ENCODE measurements around the gene RAB11FIP5. TPM values are rescaled to one million over a fixed set of nuclear protein-coding genes. Genes with fewer than 3 reads are reported as not detected.

Gene RAB11FIP5
- total and polyA plus RNA-seq, 7 experiments from 2014 or later: 5.6 to 13.2 (median 11.2) TPM

DNA sequence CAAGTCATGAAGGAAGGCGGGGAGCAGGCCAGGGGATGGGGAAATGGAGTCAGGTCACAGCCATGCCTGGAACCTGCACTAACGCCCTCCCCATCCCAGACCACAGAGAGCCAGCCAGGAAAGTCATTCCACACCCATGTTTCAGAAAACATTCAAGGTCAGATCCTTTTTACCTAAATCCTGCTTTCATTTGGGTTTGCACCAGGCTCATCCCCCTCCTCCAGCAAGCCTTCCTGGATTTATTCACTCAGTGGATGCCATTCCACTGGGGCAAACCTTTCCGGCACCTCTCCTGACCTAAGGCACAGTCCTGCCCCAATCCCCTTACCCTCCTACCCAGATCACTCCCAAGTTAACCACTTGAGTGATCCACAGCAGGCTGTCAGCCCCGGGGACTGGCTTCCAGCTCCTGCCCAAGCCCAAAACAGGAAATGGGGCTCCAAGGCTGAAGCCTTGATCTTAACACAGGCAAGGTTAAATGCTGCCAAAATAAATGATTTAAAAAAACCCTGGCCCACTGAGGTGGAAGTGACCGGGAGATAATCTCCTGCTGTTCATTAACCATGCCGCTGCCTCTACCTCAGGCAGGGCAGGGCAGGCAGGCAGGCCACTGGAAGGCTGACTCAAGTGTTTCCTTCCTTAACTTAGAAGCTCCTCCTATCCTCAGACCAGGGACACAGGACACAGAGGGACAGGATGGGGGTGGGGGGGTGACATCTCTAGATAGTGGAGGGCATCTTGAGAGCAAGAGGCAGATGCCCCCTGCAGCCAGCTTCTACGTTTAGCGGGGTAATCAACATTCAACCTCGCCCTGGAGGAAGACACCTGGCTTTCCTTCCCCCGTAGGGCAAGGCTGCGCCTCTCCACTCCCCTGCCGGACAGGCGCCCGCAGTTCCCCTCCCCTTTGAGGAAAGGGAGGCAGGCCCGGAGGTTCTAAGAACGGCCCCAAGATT, 1.4 kb downstream of the RAB11FIP5 start:
- H3K4me1 Mint-ChIP-seq: peaks cover 14 to 38% (median 30%) of the 10 kb centered on the region in 7 donors
- peak overlapping the region; percentile 61 for H3K27ac ChIP-seq (ENCODE audit: low read depth, low read length)
- CTCF ChIA-PET: interaction anchor here (1.2 to 1.5 kb wide), 3 partner anchors 26 to 101 kb away, joined by 3 to 5 read pairs (median 3); no protein-coding TSS in a partner anchor
- ATAC-seq (no peak), DNase-seq (peak in 6 of 9 donors; percentile 3 to 31 (median 8))
- POLR2A ChIA-PET: interaction anchor here (0.5 to 2.2 kb wide), 5 partner anchors 40 to 1893 kb away, joined by 3 to 7 read pairs (median 4); partner anchors contain the start of genes SFXN5 and SMYD5
- H3K36me3 ChIP-seq (ENCODE audit: control insufficient read depth in 2 of 3, insufficient read depth in 3 of 3, low read length in 3 of 3): no peaks in the 10 kb centered on the region
- peaks cover 0 to 10% (median 0%) of the 10 kb centered on the region in 5 donors for H3K27me3 Mint-ChIP-seq
- peak overlapping the region; percentile 80 to 92 (median 88) for H3K4me3 Mint-ChIP-seq
- peaks cover 0 to 1% (median 0%) of the 10 kb centered on the region in 5 donors for H3K36me3 Mint-ChIP-seq
- no peaks in the 10 kb centered on the region for H3K9me3 Mint-ChIP-seq
- H3K4me3 ChIP-seq (ENCODE audit: low read length): peak overlapping the region; percentile 68
- no peaks in the 10 kb centered on the region for H3K27me3 ChIP-seq (ENCODE audit: control insufficient read depth in 2 of 2, insufficient read depth in 2 of 2, low read length in 2 of 2)
- peak overlapping the region; percentile 41 to 81 (median 76) for H3K27ac Mint-ChIP-seq
- intact Hi-C loops (cut with micrococcal nuclease): loop anchor here (1.0 to 5.0 kb wide), 5 partner anchors 40 to 276 kb away; partner anchors contain the start of genes ALMS1 (in 2 of the 2), CCT7 (in 1 of the 2), EGR4 (in 1 of the 2) and SFXN5 (in 1 of the 2)
- peaks cover 4 to 13% of the 10 kb centered on the region in 2 donors for H3K4me1 ChIP-seq (ENCODE audit: control insufficient read depth in 2 of 2, insufficient read depth in 2 of 2, low read length in 2 of 2)
- H3K9me3 ChIP-seq (ENCODE audit: control insufficient read depth in 2 of 3, low read length in 3 of 3): no peaks in the 10 kb centered on the region

DNA sequence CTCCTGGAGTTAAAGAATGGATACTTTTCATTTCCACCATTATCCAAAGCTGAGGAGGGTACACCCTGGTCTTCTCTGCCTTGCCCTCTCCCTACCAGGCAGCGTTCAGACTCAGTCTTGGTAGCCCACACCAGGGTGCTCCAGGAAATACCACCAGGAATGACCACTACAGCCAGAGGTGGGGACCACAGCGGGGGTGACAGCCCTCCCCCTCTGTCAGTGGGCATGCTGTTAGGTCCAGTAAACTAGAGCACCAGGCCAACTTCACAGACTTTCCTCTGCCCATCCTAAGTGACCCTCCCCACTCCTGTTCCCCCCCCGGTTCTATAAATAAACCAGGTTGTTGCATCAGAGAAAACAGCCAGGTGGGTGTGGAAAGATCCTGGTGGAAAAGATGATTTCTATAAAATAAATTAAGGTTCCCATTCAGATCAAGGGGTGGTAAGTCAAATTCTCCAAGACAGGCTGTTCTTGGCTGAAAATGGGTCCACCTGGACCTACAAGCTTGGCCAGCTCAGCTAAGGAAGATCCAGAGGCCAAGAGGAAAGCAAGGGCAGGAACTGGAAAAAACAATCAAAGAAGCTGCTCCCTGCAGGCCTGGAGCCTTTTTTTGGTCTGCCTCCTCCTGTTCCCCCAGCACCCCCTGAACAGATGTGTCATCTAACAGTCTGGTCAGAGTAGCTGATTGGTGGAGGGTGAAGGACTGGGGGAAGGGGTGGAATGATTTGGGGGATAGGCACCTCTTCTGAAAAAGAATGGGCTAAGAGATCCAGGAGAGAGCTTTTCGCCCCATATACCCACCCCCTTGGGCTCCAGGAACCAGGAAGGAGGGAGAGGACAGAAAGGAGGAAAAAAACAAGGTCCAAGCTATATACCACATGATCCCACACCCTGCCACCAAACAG, 2.3 kb downstream of the RAB11FIP5 start:
- ChIA-PET CTCF (interaction anchor here (1.2 to 1.5 kb wide), 2 partner anchors 67 to 102 kb away, joined by 3 read pairs; no protein-coding TSS in a partner anchor), POLR2A (interaction anchor here (0.5 to 0.9 kb wide), 2 partner anchors 65 to 1893 kb away, joined by 3 read pairs; no protein-coding TSS in a partner anchor)
- ATAC-seq (no peak), DNase-seq (no peak)
- no peaks in the 10 kb centered on the region for H3K27me3 ChIP-seq (ENCODE audit: control insufficient read depth in 2 of 2, insufficient read depth in 2 of 2, low read length in 2 of 2)
- no peaks in the 10 kb centered on the region for H3K9me3 Mint-ChIP-seq
- H3K36me3 ChIP-seq (ENCODE audit: control insufficient read depth in 2 of 3, insufficient read depth in 3 of 3, low read length in 3 of 3): peaks cover 0 to 2% (median 0%) of the 10 kb centered on the region in 3 experiments
- H3K4me1 ChIP-seq (ENCODE audit: control insufficient read depth in 2 of 2, insufficient read depth in 2 of 2, low read length in 2 of 2): peaks cover 4 to 13% of the 10 kb centered on the region in 2 donors
- intact Hi-C loops (cut with micrococcal nuclease): loop anchor here (5.0 kb wide), 2 partner anchors 182 to 277 kb away; partner anchors contain the start of genes ALMS1 (in 2 of the 2) and EGR4 (in 1 of the 2)
- H3K4me3 Mint-ChIP-seq: peak overlapping the region; percentile 44 to 92 (median 85)
- no peaks in the 10 kb centered on the region for H3K9me3 ChIP-seq (ENCODE audit: control insufficient read depth in 2 of 3, low read length in 3 of 3)
- peak overlapping the region in 4 of 9 donors; percentile 51 to 80 (median 78) for H3K27ac Mint-ChIP-seq
- peaks cover 0 to 7% (median 0%) of the 10 kb centered on the region in 5 donors for H3K27me3 Mint-ChIP-seq
- H3K4me3 ChIP-seq (ENCODE audit: low read length): no peak overlapping the region
- no peak overlapping the region for H3K27ac ChIP-seq (ENCODE audit: low read depth, low read length)
- peaks cover 0 to 3% (median 0%) of the 10 kb centered on the region in 5 donors for H3K36me3 Mint-ChIP-seq
- H3K4me1 Mint-ChIP-seq: peaks cover 16 to 38% (median 30%) of the 10 kb centered on the region in 7 donors

DNA sequence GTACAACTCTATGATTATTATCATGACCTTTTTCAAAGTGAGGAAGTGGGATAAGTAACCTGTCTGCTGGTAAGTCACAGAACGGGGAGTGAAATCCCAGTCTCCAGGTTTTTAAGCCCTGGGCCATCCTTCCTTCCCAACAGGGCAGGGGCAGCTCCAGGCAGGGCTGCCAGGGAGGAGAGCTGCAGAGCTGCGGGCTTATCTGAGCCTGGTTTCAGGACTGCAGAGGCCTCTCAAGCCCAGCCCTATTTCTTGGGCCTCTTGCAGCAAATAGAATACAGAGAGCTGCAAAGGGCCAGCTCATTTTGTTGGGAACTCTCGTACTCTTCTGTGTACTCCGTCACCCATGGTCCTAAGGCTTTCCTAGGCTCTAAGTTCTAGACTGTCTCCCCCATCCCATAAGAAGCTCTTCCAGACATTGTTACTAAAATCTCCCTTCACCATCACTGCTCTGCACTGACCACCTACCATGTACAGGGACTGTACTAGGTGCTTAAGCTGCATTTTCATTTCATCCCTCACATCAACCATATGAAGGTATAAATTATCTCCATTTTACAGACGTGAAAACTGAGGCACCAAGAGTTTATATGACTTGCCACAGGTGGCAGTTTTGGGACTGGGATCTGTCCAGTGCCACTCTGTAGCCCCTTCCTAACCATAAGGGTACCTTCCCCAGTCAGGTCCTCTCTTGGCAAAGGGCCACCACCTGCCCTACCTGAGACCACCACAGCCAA, 3.1 kb downstream of the RAB11FIP5 start:
- intact Hi-C loops (cut with micrococcal nuclease): loop anchor here (5.0 kb wide), 2 partner anchors 183 to 278 kb away; partner anchors contain the start of genes ALMS1 (in 2 of the 2) and EGR4 (in 1 of the 2)

DNA sequence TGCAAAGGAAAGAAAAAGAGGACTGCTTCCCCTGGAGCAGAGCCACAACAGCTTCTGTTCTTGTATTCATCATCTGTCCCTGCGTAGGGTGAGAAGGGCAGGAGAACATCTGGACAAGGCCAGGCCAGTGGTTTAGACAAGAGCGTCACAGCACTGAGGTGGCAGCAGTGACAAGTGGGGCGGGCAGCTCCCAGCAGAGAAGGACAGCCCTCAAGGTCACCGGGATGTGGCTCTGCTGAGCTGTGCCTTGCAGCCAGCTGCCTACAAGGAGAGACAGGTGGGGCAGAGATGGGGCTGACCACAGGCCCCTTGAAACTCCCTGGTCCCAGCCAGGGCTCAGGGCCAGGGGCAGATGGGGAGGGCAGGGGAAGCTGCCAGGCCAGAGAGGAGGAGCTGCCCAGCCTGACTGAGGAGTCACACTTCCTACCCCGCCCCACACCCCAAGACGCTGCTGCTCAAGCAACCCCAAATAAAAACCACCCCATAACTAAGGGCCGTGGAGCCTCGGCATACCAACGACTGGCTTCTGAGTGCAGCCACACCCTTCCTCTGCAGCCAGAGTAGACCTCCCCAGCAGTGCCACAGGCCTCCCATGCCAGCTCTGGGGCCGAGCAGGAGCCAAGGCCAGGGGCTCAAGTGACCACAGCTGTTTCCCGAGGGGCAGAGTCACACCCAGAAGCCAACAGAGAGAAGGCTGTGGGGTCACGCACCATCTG, 5.4 kb downstream of the RAB11FIP5 start:
- Histone ChIP-seq H3K4me3 (ENCODE audit: low read length) (no peak overlapping the region), H3K4me1 (ENCODE audit: control insufficient read depth in 2 of 2, insufficient read depth in 2 of 2, low read length in 2 of 2) (peaks cover 4 to 13% of the 10 kb centered on the region in 2 donors), H3K27ac (ENCODE audit: low read depth, low read length) (no peak overlapping the region), H3K27me3 (ENCODE audit: control insufficient read depth in 2 of 2, insufficient read depth in 2 of 2, low read length in 2 of 2) (no peaks in the 10 kb centered on the region), H3K9me3 (ENCODE audit: control insufficient read depth in 2 of 3, low read length in 3 of 3) (no peaks in the 10 kb centered on the region), H3K36me3 (ENCODE audit: control insufficient read depth in 2 of 3, insufficient read depth in 3 of 3, low read length in 3 of 3) (peaks cover 0 to 4% (median 0%) of the 10 kb centered on the region in 3 experiments)
- Mint-ChIP-seq H3K27me3 (peaks cover 0 to 3% (median 0%) of the 10 kb centered on the region in 5 donors), H3K9me3 (no peaks in the 10 kb centered on the region), H3K4me1 (peaks cover 22 to 50% (median 30%) of the 10 kb centered on the region in 7 donors), H3K27ac (peak overlapping the region in 1 of 9 donors; percentile 44), H3K4me3 (peak overlapping the region in 1 of 10 donors; percentile 12), H3K36me3 (peaks cover 0 to 7% (median 0%) of the 10 kb centered on the region in 5 donors)
- DNase-seq: no peak
- intact Hi-C loops (cut with micrococcal nuclease): no loop called here
- CTCF ChIA-PET: interaction anchor here (1.4 to 2.1 kb wide), 3 partner anchors 22 to 70 kb away, joined by 4 to 7 read pairs (median 7); no protein-coding TSS in a partner anchor
- POLR2A ChIA-PET: no interaction called here
- ATAC-seq: peak; percentile 57

More for the DNA sequence above, 3.1 kb downstream of the RAB11FIP5 start:
- CTCF ChIA-PET: interaction anchor here (1.3 kb wide), 1 partner anchor 67 kb away, joined by 3 read pairs; no protein-coding TSS in a partner anchor
- ATAC-seq: no peak
- Histone ChIP-seq H3K9me3 (ENCODE audit: control insufficient read depth in 2 of 3, low read length in 3 of 3) (no peaks in the 10 kb centered on the region), H3K4me1 (ENCODE audit: control insufficient read depth in 2 of 2, insufficient read depth in 2 of 2, low read length in 2 of 2) (peaks cover 4 to 13% of the 10 kb centered on the region in 2 donors), H3K36me3 (ENCODE audit: control insufficient read depth in 2 of 3, insufficient read depth in 3 of 3, low read length in 3 of 3) (peaks cover 0 to 4% (median 0%) of the 10 kb centered on the region in 3 experiments), H3K27me3 (ENCODE audit: control insufficient read depth in 2 of 2, insufficient read depth in 2 of 2, low read length in 2 of 2) (no peaks in the 10 kb centered on the region), H3K27ac (ENCODE audit: low read depth, low read length) (no peak overlapping the region), H3K4me3 (ENCODE audit: low read length) (no peak overlapping the region)
- Mint-ChIP-seq H3K36me3 (peaks cover 0 to 3% (median 0%) of the 10 kb centered on the region in 5 donors), H3K4me3 (peak overlapping the region in 2 of 10 donors; percentile 21 to 56), H3K9me3 (no peaks in the 10 kb centered on the region), H3K27me3 (peaks cover 0 to 7% (median 0%) of the 10 kb centered on the region in 5 donors), H3K4me1 (peaks cover 17 to 41% (median 30%) of the 10 kb centered on the region in 7 donors), H3K27ac (no peak overlapping the region)
- DNase-seq: no peak
- POLR2A ChIA-PET: no interaction called here

DNA sequence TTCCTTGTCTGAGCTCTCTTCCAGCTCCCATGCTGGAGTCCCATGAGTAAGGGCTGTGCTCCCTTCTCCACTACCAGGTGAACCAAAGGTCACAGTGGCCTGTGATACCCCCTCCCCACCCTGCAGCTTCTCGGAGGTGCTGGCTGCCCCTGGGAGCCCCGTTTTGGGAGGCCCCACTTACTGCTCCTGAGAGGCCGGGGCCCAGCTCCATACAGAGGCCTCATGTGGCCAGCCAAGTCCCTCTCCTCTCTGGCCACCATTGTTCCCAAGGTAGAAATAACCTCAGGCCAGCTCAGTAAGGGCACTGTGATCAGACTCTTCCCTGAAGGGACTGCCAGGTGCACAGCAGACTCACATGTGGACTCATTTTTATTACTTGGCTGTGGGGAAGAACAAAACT, 6.0 kb downstream of the RAB11FIP5 start:
- peaks cover 0 to 10% of the 10 kb centered on the region in 2 donors for H3K4me1 ChIP-seq (ENCODE audit: control insufficient read depth in 2 of 2, insufficient read depth in 2 of 2, low read length in 2 of 2)
- no peak overlapping the region for H3K27ac ChIP-seq (ENCODE audit: low read depth, low read length)
- H3K4me3 ChIP-seq (ENCODE audit: low read length): no peak overlapping the region
- H3K36me3 ChIP-seq (ENCODE audit: control insufficient read depth in 2 of 3, insufficient read depth in 3 of 3, low read length in 3 of 3): peaks cover 0 to 4% (median 0%) of the 10 kb centered on the region in 3 experiments
- intact Hi-C loops (cut with micrococcal nuclease): no loop called here
- H3K27me3 Mint-ChIP-seq: peaks cover 0 to 3% (median 0%) of the 10 kb centered on the region in 5 donors
- peaks cover 0 to 7% (median 0%) of the 10 kb centered on the region in 5 donors for H3K36me3 Mint-ChIP-seq
- H3K4me1 Mint-ChIP-seq: peaks cover 19 to 51% (median 26%) of the 10 kb centered on the region in 7 donors
- no peaks in the 10 kb centered on the region for H3K9me3 ChIP-seq (ENCODE audit: control insufficient read depth in 2 of 3, low read length in 3 of 3)
- H3K27ac Mint-ChIP-seq: no peak overlapping the region
- no peak for DNase-seq
- ChIA-PET CTCF (interaction anchor here (1.4 to 2.1 kb wide), 2 partner anchors 22 to 70 kb away, joined by 7 read pairs; no protein-coding TSS in a partner anchor), POLR2A (no interaction called here)
- no peak overlapping the region for H3K4me3 Mint-ChIP-seq
- no peaks in the 10 kb centered on the region for H3K9me3 Mint-ChIP-seq
- ATAC-seq: no peak
- no peaks in the 10 kb centered on the region for H3K27me3 ChIP-seq (ENCODE audit: control insufficient read depth in 2 of 2, insufficient read depth in 2 of 2, low read length in 2 of 2)

All from naive thymus-derived CD4-positive, alpha-beta T cell (primary cell).